AG04449 (cell line): Measurements from ENCODE around the gene HINT2.

Source experiments
- CTCF ChIA-PET: fragments of 350-600 bp; formaldehyde crosslinking; extraction: SDS; loops from one replicate; lab custom pipeline; 2021; ENCODE audit warnings: antibody characterized with exemption; lab: Yijun Ruan, JAX
- POLR2A ChIA-PET: fragments of 400-600, 350-600 bp; formaldehyde crosslinking; extraction: SDS; loops from one replicate; lab custom pipeline; 2020; ENCODE audit warnings: antibody characterized with exemption, inconsistent platforms; lab: Yijun Ruan, JAX
- DNase-seq: peaks from one replicate; pipeline ENCODE4 v3.0.0-alpha.2; 2010; ENCODE audit warnings: low read depth, low spot score
- H3K4me3 ChIP-seq: 2 replicates; pipeline ENCODE4 v1.5.1; 2011; ENCODE audit warnings: low read depth, mild to moderate bottlenecking, control low read depth, low read length
- CTCF ChIP-seq: IDR thresholded peaks from one replicate; pipeline ENCODE4 v1.5.1; 2011; ENCODE audit warnings: mild to moderate bottlenecking, moderate library complexity, low read length, control low read depth, inconsistent platforms; ENCODE audit not compliant: insufficient read depth; ENCODE audit errors: missing control alignments

Gene HINT2

DNA sequence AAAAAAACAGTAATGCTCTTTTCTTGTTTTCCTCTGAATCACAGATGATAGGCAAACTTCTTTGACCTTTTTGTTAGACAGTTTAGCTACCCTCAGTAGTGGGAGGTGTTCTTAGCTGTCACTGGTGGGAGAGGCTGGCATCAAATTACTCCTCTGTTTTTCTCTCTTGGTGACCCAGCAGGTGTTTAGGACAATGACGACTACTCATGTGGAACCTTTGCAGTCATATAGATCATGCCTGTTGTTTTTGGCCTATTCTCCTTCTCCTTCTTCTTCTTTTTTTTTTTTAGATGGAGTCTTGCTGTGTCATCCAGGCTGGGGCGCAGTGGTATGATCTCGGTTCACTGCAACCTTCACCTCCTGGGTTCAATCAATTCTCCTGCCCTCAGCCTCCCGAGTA, 38.8 kb downstream of the HINT2 start:
- H3K4me3 ChIP-seq, result no peak overlapping the region
- no peak for DNase-seq
- CTCF ChIA-PET, result interaction anchor here (0.7 to 11.6 kb wide), 7 partner anchors 9 to 107 kb away, joined by 3 to 102 read pairs (median 3); no protein-coding TSS in a partner anchor
- POLR2A ChIA-PET, result no interaction called here
- no peak for TF ChIP-seq CTCF

GRCh38 chr9:35774907-35775635, 39.8 kb downstream of the HINT2 start:
- TF ChIP-seq CTCF, result no peak
- no peak overlapping the region for H3K4me3 ChIP-seq
- POLR2A ChIA-PET, result no interaction called here
- no peak for DNase-seq
- CTCF ChIA-PET, result interaction anchor here (0.6 to 11.6 kb wide), 9 partner anchors 9 to 107 kb away, joined by 3 to 102 read pairs (median 3); no protein-coding TSS in a partner anchor

GRCh38 chr9:35771943-35772342, 42.9 kb downstream of the HINT2 start:
- POLR2A ChIA-PET, result no interaction called here
- CTCF ChIA-PET, result interaction anchor here (1.1 to 11.6 kb wide), 7 partner anchors 13 to 125 kb away, joined by 3 to 102 read pairs (median 3); no protein-coding TSS in a partner anchor

GRCh38 chr9:35771534-35771933, 43.3 kb downstream of the HINT2 start:
- no peak for TF ChIP-seq CTCF
- ChIA-PET CTCF (interaction anchor here (0.6 to 11.6 kb wide), 6 partner anchors 15 to 111 kb away, joined by 3 to 102 read pairs (median 4); no protein-coding TSS in a partner anchor), POLR2A (no interaction called here)
- H3K4me3 ChIP-seq, result no peak overlapping the region
- no peak for DNase-seq

More at GRCh38 chr9:35771943-35772342, 42.9 kb downstream of the HINT2 start:
- no peak for DNase-seq
- no peak for TF ChIP-seq CTCF
- no peak overlapping the region for H3K4me3 ChIP-seq

DNA sequence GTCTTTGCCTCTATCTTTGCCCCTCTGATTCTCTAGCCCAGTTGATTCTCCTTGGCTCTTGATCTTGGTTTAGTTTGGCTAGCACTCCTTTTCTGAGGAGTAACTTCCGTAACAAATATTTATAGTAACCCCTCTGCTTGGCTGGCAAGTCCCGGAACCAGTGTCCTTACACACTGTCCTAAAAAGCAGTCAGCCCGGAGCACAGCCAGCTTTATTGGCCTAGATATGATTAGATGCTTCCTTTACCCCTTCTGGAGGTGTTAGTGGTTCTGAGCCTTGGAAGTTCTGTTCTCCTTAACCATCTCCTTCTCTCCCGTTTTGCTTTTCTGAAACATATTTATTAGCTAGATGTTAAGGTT, 43.8 kb downstream of the HINT2 start:
- no peak for TF ChIP-seq CTCF
- no peak for DNase-seq
- POLR2A ChIA-PET, result interaction anchor here (0.6 kb wide), 1 partner anchor 362 kb away, joined by 4 read pairs; no protein-coding TSS in a partner anchor
- CTCF ChIA-PET, result interaction anchor here (0.6 to 11.6 kb wide), 5 partner anchors 16 to 111 kb away, joined by 3 to 102 read pairs (median 4); no protein-coding TSS in a partner anchor
- H3K4me3 ChIP-seq, result no peak overlapping the region

GRCh38 chr9:35769763-35770162, 45.1 kb downstream of the HINT2 start:
- no peak for TF ChIP-seq CTCF
- ChIA-PET POLR2A (no interaction called here), CTCF (interaction anchor here (0.8 to 11.6 kb wide), 2 partner anchors 20 to 113 kb away, joined by 4 to 102 read pairs; no protein-coding TSS in a partner anchor)
- no peak overlapping the region for H3K4me3 ChIP-seq
- DNase-seq, result no peak
